Progenitor cell of endocrine pancreas (in vitro differentiated cells): ENCODE data around the gene NTN4. TPM values are rescaled to one million over a fixed set of nuclear protein-coding genes. Genes with fewer than 3 reads are reported as not detected.

Experiments
- DNase-seq: peaks from one replicate; pipeline ENCODE4 v3.0.0; 2021; ENCODE audit warnings: low spot score; ENCODE audit not compliant: unreplicated experiment
- H3K27ac Mint-ChIP-seq: 2 replicates; pipeline ENCODE4 v1.8.0; 2021; ENCODE audit warnings: mild to moderate bottlenecking, moderate library complexity, mixed read lengths
- H3K27me3 Mint-ChIP-seq: 2 replicates; pipeline ENCODE4 v1.8.0; 2021; ENCODE audit warnings: mixed read lengths
- H3K36me3 Mint-ChIP-seq: 2 replicates; pipeline ENCODE4 v1.8.0; 2022; ENCODE audit warnings: mixed read lengths; ENCODE audit not compliant: insufficient read depth
- H3K4me1 Mint-ChIP-seq: 2 replicates; pipeline ENCODE4 v1.8.0; 2021; ENCODE audit warnings: low read depth, mixed read lengths
- H3K4me3 Mint-ChIP-seq: 2 replicates; pipeline ENCODE4 v1.8.0; 2021; ENCODE audit warnings: low read depth, mild to moderate bottlenecking, moderate library complexity, mixed read lengths
- H3K9me3 Mint-ChIP-seq: 2 replicates; pipeline ENCODE4 v1.8.0; 2021; ENCODE audit warnings: low read depth, mixed read lengths
- CTCF ChIP-seq: fragments of 200-600 bp; sonication (generic); IDR thresholded peaks from one replicate; pipeline ENCODE4 v1.5.0; 2021; ENCODE audit warnings: antibody characterized with exemption, mild to moderate bottlenecking; ENCODE audit not compliant: unreplicated experiment
- total RNA-seq: library from RNA; stranded (reverse); gene quantifications from 2 replicates; pipeline ENCODE4 v1.2.1, GENCODE V29; 2021

The NTN4 gene
- total RNA-seq, 1 donor from 2014 or later, result 7.4 TPM

GRCh38 chr12:95721320-95721719, 69.2 kb downstream of the NTN4 start:
- Mint-ChIP-seq H3K4me3 (no peak overlapping the region), H3K27me3 (no peaks in the 10 kb centered on the region), H3K27ac (no peak overlapping the region), H3K9me3 (peaks cover 3% of the 10 kb centered on the region), H3K4me1 (peaks cover 20% of the 10 kb centered on the region), H3K36me3 (no peaks in the 10 kb centered on the region)
- no peak for DNase-seq
- TF ChIP-seq CTCF, result peak; percentile 15

DNA sequence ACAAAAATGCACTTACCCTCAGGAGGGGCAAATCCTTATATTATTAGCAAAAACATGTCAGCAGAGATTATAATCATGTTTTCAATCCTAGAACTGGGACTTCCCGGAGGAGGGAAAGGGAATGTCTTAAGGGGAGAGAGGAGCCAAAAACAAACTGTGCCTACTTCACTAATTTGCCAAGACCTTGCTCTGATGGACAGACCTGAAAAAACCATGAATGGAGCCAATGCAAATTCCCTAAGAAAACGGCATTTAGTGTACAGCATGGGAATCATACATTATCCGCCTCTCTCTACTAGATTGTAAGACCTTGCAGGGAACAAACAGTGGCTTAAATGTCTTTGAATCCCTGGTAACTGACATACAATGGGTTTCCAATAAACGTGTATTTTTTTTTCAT, 70.4 kb downstream of the NTN4 start:
- no peak for DNase-seq
- H3K9me3 Mint-ChIP-seq, result no peaks in the 10 kb centered on the region
- H3K27me3 Mint-ChIP-seq, result no peaks in the 10 kb centered on the region
- no peak for TF ChIP-seq CTCF
- H3K4me1 Mint-ChIP-seq, result peaks cover 21% of the 10 kb centered on the region
- H3K27ac Mint-ChIP-seq, result no peak overlapping the region
- no peak overlapping the region for H3K4me3 Mint-ChIP-seq
- H3K36me3 Mint-ChIP-seq, result no peaks in the 10 kb centered on the region

GRCh38 chr12:95718772-95719171, 71.8 kb downstream of the NTN4 start:
- TF ChIP-seq CTCF, result no peak
- no peak for DNase-seq
- Mint-ChIP-seq H3K4me1 (peaks cover 18% of the 10 kb centered on the region), H3K27me3 (no peaks in the 10 kb centered on the region), H3K4me3 (no peak overlapping the region), H3K27ac (no peak overlapping the region), H3K9me3 (no peaks in the 10 kb centered on the region), H3K36me3 (no peaks in the 10 kb centered on the region)

DNA sequence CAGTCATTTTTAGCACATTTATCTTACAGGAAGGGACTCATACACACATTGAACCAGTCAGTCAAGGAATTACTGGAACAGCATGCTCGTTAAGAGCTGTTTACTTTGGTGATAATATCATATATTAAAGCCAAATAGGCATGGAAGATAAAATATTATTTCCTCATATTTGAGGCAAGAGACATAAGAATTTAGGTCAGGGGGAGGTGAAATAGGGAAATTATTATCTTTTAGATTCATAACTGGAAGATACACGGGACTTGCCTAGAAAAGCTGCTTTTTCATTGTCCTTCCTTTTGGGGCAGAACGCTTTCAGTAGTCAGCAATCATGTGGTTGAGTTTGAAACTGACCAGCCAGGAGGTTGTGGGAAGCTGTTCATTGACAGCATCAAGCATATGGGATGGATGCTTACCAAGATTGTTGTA, 72.5 kb downstream of the NTN4 start:
- H3K27ac Mint-ChIP-seq, result peak overlapping the region; percentile 10
- no peaks in the 10 kb centered on the region for H3K9me3 Mint-ChIP-seq
- no peak for TF ChIP-seq CTCF
- no peak for DNase-seq
- H3K27me3 Mint-ChIP-seq, result no peaks in the 10 kb centered on the region
- peaks cover 18% of the 10 kb centered on the region for H3K4me1 Mint-ChIP-seq
- H3K4me3 Mint-ChIP-seq, result no peak overlapping the region
- H3K36me3 Mint-ChIP-seq, result no peaks in the 10 kb centered on the region

DNA sequence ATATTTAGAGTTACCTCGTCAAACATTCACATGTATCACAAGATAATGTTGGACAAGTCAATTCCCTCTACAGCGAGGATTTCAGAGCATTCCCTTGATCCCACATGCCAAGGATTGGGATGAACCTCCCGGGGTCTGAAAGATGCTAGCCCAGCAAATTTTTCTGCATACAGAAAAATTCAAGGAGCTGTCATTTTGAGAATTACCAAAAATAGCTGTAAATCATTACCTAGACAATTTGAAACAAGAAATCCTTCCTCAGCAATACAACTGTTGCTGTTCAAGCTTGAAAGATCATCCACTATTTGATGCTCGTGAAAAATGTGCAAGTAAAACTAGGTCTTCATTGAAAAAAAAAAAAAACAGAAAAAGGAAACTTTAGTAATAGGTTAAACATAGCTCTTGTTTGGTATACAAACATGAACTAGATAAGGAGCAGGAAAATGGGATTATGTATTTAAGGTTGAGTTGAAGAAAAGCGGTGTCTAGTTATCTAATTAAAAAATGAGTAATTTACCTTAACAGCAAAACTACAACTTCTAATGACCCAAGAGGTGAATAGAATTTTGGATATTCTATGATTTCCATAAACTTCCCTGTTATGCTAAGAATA, 73.1 kb downstream of the NTN4 start:
- no peak for TF ChIP-seq CTCF
- H3K27me3 Mint-ChIP-seq, result no peaks in the 10 kb centered on the region
- no peaks in the 10 kb centered on the region for H3K9me3 Mint-ChIP-seq

More for the DNA sequence above, 73.1 kb downstream of the NTN4 start:
- Mint-ChIP-seq H3K36me3 (no peaks in the 10 kb centered on the region), H3K4me1 (peaks cover 18% of the 10 kb centered on the region), H3K4me3 (no peak overlapping the region), H3K27ac (no peak overlapping the region)
- DNase-seq, result no peak
